ENCODE measurements around the gene CACNA1C.

The CACNA1C gene

GRCh38 chr12:2387103-2387834 is 334.5 kb downstream of the CACNA1C start:
- Mint-ChIP-seq H3K27me3 (no peaks in the 10 kb centered on the region), H3K36me3 (no peaks in the 10 kb centered on the region), H3K4me1 (ENCODE audit: low read depth) (no peaks in the 10 kb centered on the region), H3K4me3 (no peak overlapping the region), H3K27ac (no peak overlapping the region), H3K9me3 (ENCODE audit: low read depth) (no peaks in the 10 kb centered on the region)

- no peaks in the 10 kb centered on the region for H3K9me3 Mint-ChIP-seq (ENCODE audit: low read depth)
- no peaks in the 10 kb centered on the region for H3K4me1 Mint-ChIP-seq (ENCODE audit: low read depth)
- no peak overlapping the region for H3K27ac Mint-ChIP-seq
- H3K4me3 Mint-ChIP-seq, result no peak overlapping the region
- no peaks in the 10 kb centered on the region for H3K36me3 Mint-ChIP-seq
- no peaks in the 10 kb centered on the region for H3K27me3 Mint-ChIP-seq
Observed at GRCh38 chr12:2389079-2389790, 336.4 kb downstream of the CACNA1C start.

GRCh38 chr12:2390133-2390532 is 337.3 kb downstream of the CACNA1C start:
- no peaks in the 10 kb centered on the region for H3K27me3 Mint-ChIP-seq
- no peaks in the 10 kb centered on the region for H3K36me3 Mint-ChIP-seq
- no peaks in the 10 kb centered on the region for H3K9me3 Mint-ChIP-seq (ENCODE audit: low read depth)
- no peaks in the 10 kb centered on the region for H3K4me1 Mint-ChIP-seq (ENCODE audit: low read depth)
- no peak overlapping the region for H3K27ac Mint-ChIP-seq
- H3K4me3 Mint-ChIP-seq, result no peak overlapping the region

- H3K4me3 Mint-ChIP-seq, result no peak overlapping the region
- H3K27ac Mint-ChIP-seq, result no peak overlapping the region
- H3K27me3 Mint-ChIP-seq, result no peaks in the 10 kb centered on the region
- H3K9me3 Mint-ChIP-seq (ENCODE audit: low read depth), result no peaks in the 10 kb centered on the region
- H3K36me3 Mint-ChIP-seq, result no peaks in the 10 kb centered on the region
- H3K4me1 Mint-ChIP-seq (ENCODE audit: low read depth), result no peaks in the 10 kb centered on the region
Observed at GRCh38 chr12:2390850-2391390, 338.1 kb downstream of the CACNA1C start.

GRCh38 chr12:2391740-2392331 is 339.0 kb downstream of the CACNA1C start:
- Mint-ChIP-seq H3K27me3 (no peaks in the 10 kb centered on the region), H3K4me1 (ENCODE audit: low read depth) (no peaks in the 10 kb centered on the region), H3K27ac (no peak overlapping the region), H3K9me3 (ENCODE audit: low read depth) (no peaks in the 10 kb centered on the region), H3K36me3 (no peaks in the 10 kb centered on the region), H3K4me3 (no peak overlapping the region)

- Mint-ChIP-seq H3K27ac (no peak overlapping the region), H3K9me3 (ENCODE audit: low read depth) (no peaks in the 10 kb centered on the region), H3K27me3 (no peaks in the 10 kb centered on the region), H3K36me3 (no peaks in the 10 kb centered on the region), H3K4me3 (no peak overlapping the region), H3K4me1 (ENCODE audit: low read depth) (no peaks in the 10 kb centered on the region)
Observed at GRCh38 chr12:2393016-2393415, 340.2 kb downstream of the CACNA1C start.

- no peak overlapping the region for H3K27ac Mint-ChIP-seq
- H3K4me3 Mint-ChIP-seq, result no peak overlapping the region
- H3K27me3 Mint-ChIP-seq, result no peaks in the 10 kb centered on the region
- H3K36me3 Mint-ChIP-seq, result no peaks in the 10 kb centered on the region
- H3K4me1 Mint-ChIP-seq (ENCODE audit: low read depth), result no peaks in the 10 kb centered on the region
- H3K9me3 Mint-ChIP-seq (ENCODE audit: low read depth), result no peaks in the 10 kb centered on the region
Observed at GRCh38 chr12:2393996-2394395, 341.2 kb downstream of the CACNA1C start.

- Mint-ChIP-seq H3K9me3 (ENCODE audit: low read depth) (no peaks in the 10 kb centered on the region), H3K27me3 (no peaks in the 10 kb centered on the region), H3K4me3 (no peak overlapping the region), H3K4me1 (ENCODE audit: low read depth) (no peaks in the 10 kb centered on the region), H3K36me3 (no peaks in the 10 kb centered on the region), H3K27ac (no peak overlapping the region)
Observed at GRCh38 chr12:2395354-2395977, 342.7 kb downstream of the CACNA1C start.

GRCh38 chr12:2396448-2396871 is 343.7 kb downstream of the CACNA1C start:
- Mint-ChIP-seq H3K4me1 (ENCODE audit: low read depth) (no peaks in the 10 kb centered on the region), H3K27ac (no peak overlapping the region), H3K27me3 (no peaks in the 10 kb centered on the region), H3K9me3 (ENCODE audit: low read depth) (no peaks in the 10 kb centered on the region), H3K4me3 (no peak overlapping the region), H3K36me3 (no peaks in the 10 kb centered on the region)

- Mint-ChIP-seq H3K4me1 (ENCODE audit: low read depth) (no peaks in the 10 kb centered on the region), H3K4me3 (no peak overlapping the region), H3K27ac (no peak overlapping the region), H3K36me3 (no peaks in the 10 kb centered on the region), H3K9me3 (ENCODE audit: low read depth) (no peaks in the 10 kb centered on the region), H3K27me3 (no peaks in the 10 kb centered on the region)
Observed at GRCh38 chr12:2397356-2398045, 344.7 kb downstream of the CACNA1C start.

- no peaks in the 10 kb centered on the region for H3K4me1 Mint-ChIP-seq (ENCODE audit: low read depth)
- H3K27me3 Mint-ChIP-seq, result no peaks in the 10 kb centered on the region
- no peaks in the 10 kb centered on the region for H3K9me3 Mint-ChIP-seq (ENCODE audit: low read depth)
- no peak overlapping the region for H3K4me3 Mint-ChIP-seq
- H3K36me3 Mint-ChIP-seq, result no peaks in the 10 kb centered on the region
- no peak overlapping the region for H3K27ac Mint-ChIP-seq
Observed at GRCh38 chr12:2401040-2401439, 348.3 kb downstream of the CACNA1C start.

- H3K4me1 Mint-ChIP-seq (ENCODE audit: low read depth), result no peaks in the 10 kb centered on the region
- H3K27ac Mint-ChIP-seq, result no peak overlapping the region
- no peak overlapping the region for H3K4me3 Mint-ChIP-seq
- no peaks in the 10 kb centered on the region for H3K36me3 Mint-ChIP-seq
- no peaks in the 10 kb centered on the region for H3K9me3 Mint-ChIP-seq (ENCODE audit: low read depth)
- no peaks in the 10 kb centered on the region for H3K27me3 Mint-ChIP-seq
Observed at GRCh38 chr12:2402073-2402579, 349.3 kb downstream of the CACNA1C start.

GRCh38 chr12:2403221-2403976 is 350.6 kb downstream of the CACNA1C start:
- Mint-ChIP-seq H3K4me3 (no peak overlapping the region), H3K27ac (no peak overlapping the region), H3K27me3 (no peaks in the 10 kb centered on the region), H3K4me1 (ENCODE audit: low read depth) (no peaks in the 10 kb centered on the region), H3K9me3 (ENCODE audit: low read depth) (no peaks in the 10 kb centered on the region), H3K36me3 (no peaks in the 10 kb centered on the region)

- H3K4me1 Mint-ChIP-seq (ENCODE audit: low read depth), result no peaks in the 10 kb centered on the region
- no peaks in the 10 kb centered on the region for H3K27me3 Mint-ChIP-seq
- no peak overlapping the region for H3K27ac Mint-ChIP-seq
- no peaks in the 10 kb centered on the region for H3K36me3 Mint-ChIP-seq
- H3K9me3 Mint-ChIP-seq (ENCODE audit: low read depth), result no peaks in the 10 kb centered on the region
- H3K4me3 Mint-ChIP-seq, result no peak overlapping the region
Observed at GRCh38 chr12:2405039-2405438, 352.3 kb downstream of the CACNA1C start.

Data from activated naive CD8-positive, alpha-beta T cell (primary cell).